ENCODE measurements around the gene PIGQ. TPM values are rescaled to one million over a fixed set of nuclear protein-coding genes. Genes with fewer than 3 reads are reported as not detected.

The PIGQ gene
- total RNA-seq, 1 experiment from 2014 or later: 83.5 TPM

- no peak for ATAC-seq
- TF ChIP-seq CTCF (IDR thresholded peaks at IDR 0.05) (no peak), TCF7L2 (IDR thresholded peaks at IDR 0.05; ENCODE audit: low read depth, low read length) (no peak), SIN3A (IDR thresholded peaks at IDR 0.05; ENCODE audit: borderline replicate concordance, insufficient read depth, low read depth, low read length) (no peak), REST (IDR thresholded peaks at IDR 0.05; ENCODE audit: insufficient read depth in 1 of 2, low read depth in 2 of 2, low read length in 1 of 2) (no peak), POLR2AphosphoS5 (IDR thresholded peaks at IDR 0.05; ENCODE audit: low read depth, low read length) (no peak)
- H3K4me1 ChIP-seq (ENCODE audit: control insufficient read depth, insufficient read depth, low read length): peaks cover 37% of the 10 kb centered on the region
- no peak for DNase-seq (ENCODE audit: low read depth, low spot score)
- CTCF ChIA-PET: no interaction called here
- POLR2A ChIA-PET: no interaction called here
- no TSS peak for BruUV-seq (replicated peaks)
- H3K4me3 ChIP-seq (ENCODE audit: low read depth in 2 of 2, low read length in 2 of 2): no peak overlapping the region
- H3K36me3 ChIP-seq (ENCODE audit: control insufficient read depth, insufficient read depth, low read length): no peaks in the 10 kb centered on the region
- in situ Hi-C loops (cut with HindIII; ENCODE audit: low pct_unique_long_range_greater_than_20kb, low sequenced_read_pairs) (no loop called here), intact Hi-C loops (cut with micrococcal nuclease; ENCODE audit: unreplicated experiment) (no loop called here)
- H3K9me3 ChIP-seq (ENCODE audit: control insufficient read depth, insufficient read depth, low read depth, low read length): no peaks in the 10 kb centered on the region
- no peaks in the 10 kb centered on the region for H3K27me3 ChIP-seq (ENCODE audit: control insufficient read depth, insufficient read depth, low read length)
- no peak overlapping the region for H3K27ac ChIP-seq (ENCODE audit: low read length)
Observed at GRCh38 chr16:632486-633335, 62.9 kb downstream of the PIGQ start.

GRCh38 chr16:633336-634050 is 63.7 kb downstream of the PIGQ start:
- no peaks in the 10 kb centered on the region for H3K9me3 ChIP-seq (ENCODE audit: control insufficient read depth, insufficient read depth, low read depth, low read length)
- no peak for TF ChIP-seq POLR2AphosphoS5 (IDR thresholded peaks at IDR 0.05; ENCODE audit: low read depth, low read length)
- TF ChIP-seq CTCF (IDR thresholded peaks at IDR 0.05): no peak
- ATAC-seq: no peak
- no peaks in the 10 kb centered on the region for H3K36me3 ChIP-seq (ENCODE audit: control insufficient read depth, insufficient read depth, low read length)
- in situ Hi-C loops (cut with HindIII; ENCODE audit: low pct_unique_long_range_greater_than_20kb, low sequenced_read_pairs) (no loop called here), intact Hi-C loops (cut with micrococcal nuclease; ENCODE audit: unreplicated experiment) (no loop called here)
- H3K4me1 ChIP-seq (ENCODE audit: control insufficient read depth, insufficient read depth, low read length): peaks cover 41% of the 10 kb centered on the region
- no peak overlapping the region for H3K27ac ChIP-seq (ENCODE audit: low read length)
- no peak overlapping the region for H3K4me3 ChIP-seq (ENCODE audit: low read depth in 2 of 2, low read length in 2 of 2)
- no peak for DNase-seq (ENCODE audit: low read depth, low spot score)
- POLR2A ChIA-PET: no interaction called here
- no peaks in the 10 kb centered on the region for H3K27me3 ChIP-seq (ENCODE audit: control insufficient read depth, insufficient read depth, low read length)
- BruUV-seq (replicated peaks): no TSS peak
- CTCF ChIA-PET: no interaction called here

Small RNA genes within 50 kb of the gene (microRNA-seq; reads per million reads assigned to microRNA genes)
- gene MIR3176 (ENCODE audit: unreplicated experiment) (1.6 reads per million), gene MIR5587 (ENCODE audit: unreplicated experiment) (0.95 reads per million)

Other genes starting within 250 kb of the PIGQ start
- gene AXIN1, start 217.2 kb upstream of the PIGQ start, total RNA-seq (2021; ENCODE audit: unreplicated experiment): 53.3 TPM
- gene MRPL28, start 199.4 kb upstream of the PIGQ start, total RNA-seq (2021; ENCODE audit: unreplicated experiment): 140 TPM
- 128 TPM for gene PGAP6, start 188.0 kb upstream of the PIGQ start, total RNA-seq (2021; ENCODE audit: unreplicated experiment)
- 500 TPM for gene NME4, start 172.8 kb upstream of the PIGQ start, total RNA-seq (2021; ENCODE audit: unreplicated experiment)
- 92.7 TPM for gene DECR2, start 168.1 kb upstream of the PIGQ start, total RNA-seq (2021; ENCODE audit: unreplicated experiment)
- 57.3 TPM for gene RAB11FIP3, start 144.3 kb upstream of the PIGQ start, total RNA-seq (2021; ENCODE audit: unreplicated experiment)
- gene CAPN15, start 42.3 kb upstream of the PIGQ start, total RNA-seq (2021; ENCODE audit: unreplicated experiment): 78.5 TPM
- gene PRR35, start 9.6 kb upstream of the PIGQ start, total RNA-seq (2021; ENCODE audit: unreplicated experiment): 2.2 TPM
- gene NHLRC4, start 3.0 kb upstream of the PIGQ start, total RNA-seq (2021; ENCODE audit: unreplicated experiment): 4.0 TPM
- gene RAB40C, start 20.1 kb downstream of the PIGQ start, total RNA-seq (2021; ENCODE audit: unreplicated experiment): 30.7 TPM
- 2.0 TPM for gene WFIKKN1, start 61.0 kb downstream of the PIGQ start, total RNA-seq (2021; ENCODE audit: unreplicated experiment)
- gene METTL26, start 66.3 kb downstream of the PIGQ start, total RNA-seq (2021; ENCODE audit: unreplicated experiment): 91.8 TPM
- 91.6 TPM for gene MCRIP2, start 71.9 kb downstream of the PIGQ start, total RNA-seq (2021; ENCODE audit: unreplicated experiment)
- gene WDR90, start 79.4 kb downstream of the PIGQ start, total RNA-seq (2021; ENCODE audit: unreplicated experiment): 58.9 TPM
- gene RHOT2, start 98.2 kb downstream of the PIGQ start, total RNA-seq (2021; ENCODE audit: unreplicated experiment): 195 TPM
- 6.6 TPM for gene RHBDL1, start 105.7 kb downstream of the PIGQ start, total RNA-seq (2021; ENCODE audit: unreplicated experiment)
- gene STUB1, start 110.4 kb downstream of the PIGQ start, total RNA-seq (2021; ENCODE audit: unreplicated experiment): 217 TPM
- gene JMJD8, start 114.4 kb downstream of the PIGQ start, total RNA-seq (2021; ENCODE audit: unreplicated experiment): 73.9 TPM
- gene WDR24, start 120.4 kb downstream of the PIGQ start, total RNA-seq (2021; ENCODE audit: unreplicated experiment): 17.9 TPM
- gene FBXL16, start 135.8 kb downstream of the PIGQ start, total RNA-seq (2021; ENCODE audit: unreplicated experiment): 28.0 TPM
- gene METRN, start 145.2 kb downstream of the PIGQ start, total RNA-seq (2021; ENCODE audit: unreplicated experiment): 407 TPM
- gene ANTKMT, start 151.2 kb downstream of the PIGQ start, total RNA-seq (2021; ENCODE audit: unreplicated experiment): 93.6 TPM
- 18.2 TPM for gene CCDC78, start 156.5 kb downstream of the PIGQ start, total RNA-seq (2021; ENCODE audit: unreplicated experiment)
- 41.1 TPM for gene HAGHL, start 157.1 kb downstream of the PIGQ start, total RNA-seq (2021; ENCODE audit: unreplicated experiment)
- 34.0 TPM for gene CIAO3, start 171.0 kb downstream of the PIGQ start, total RNA-seq (2021; ENCODE audit: unreplicated experiment)
- 1.1 TPM for gene MSLN, start 190.8 kb downstream of the PIGQ start, total RNA-seq (2021; ENCODE audit: unreplicated experiment)
- 61.1 TPM for gene RPUSD1, start 218.4 kb downstream of the PIGQ start, total RNA-seq (2021; ENCODE audit: unreplicated experiment)
- gene CHTF18, start 218.7 kb downstream of the PIGQ start, total RNA-seq (2021; ENCODE audit: unreplicated experiment): 118 TPM
- 0.23 TPM for gene GNG13, start 230.8 kb downstream of the PIGQ start, total RNA-seq (2021; ENCODE audit: unreplicated experiment)